GM10248 (cell line): ENCODE measurements around the gene GPR158.

Experiments used
- CTCF ChIA-PET: fragments of 300-600 bp; sonication (Branson Sonifier 250); formaldehyde crosslinking; extraction: SDS; loops from one replicate; lab custom pipeline; 2021; ENCODE audit warnings: antibody characterized with exemption; lab: Yijun Ruan, JAX
- POLR2A ChIA-PET: fragments of 350-650 bp; sonication (Branson Sonifier 250); formaldehyde crosslinking; extraction: SDS; loops from one replicate; lab custom pipeline; 2020; ENCODE audit warnings: antibody characterized with exemption; lab: Yijun Ruan, JAX
- DNase-seq: peaks from one replicate; pipeline ENCODE4 v3.0.0; 2012; ENCODE audit errors: extremely low spot score
- CTCF ChIP-seq: IDR thresholded peaks from 2 replicates; pipeline ENCODE4 v1.5.1; 2012; ENCODE audit warnings: mild to moderate bottlenecking, low read depth; ENCODE audit errors: extremely low read depth, missing control alignments, control extremely low read depth

Gene GPR158

GRCh38 chr10:25261558-25261957 is 86.8 kb downstream of the GPR158 start:
- CTCF ChIA-PET = no interaction called here
- DNase-seq = no peak
- POLR2A ChIA-PET = no interaction called here
- no peak for TF ChIP-seq CTCF

- DNase-seq = no peak
- POLR2A ChIA-PET = no interaction called here
- TF ChIP-seq CTCF = no peak
- CTCF ChIA-PET = no interaction called here
These were observed 89.1 kb downstream of the GPR158 start for GRCh38 chr10:25263931-25264330.

- ChIA-PET POLR2A (no interaction called here), CTCF (no interaction called here)
- no peak for DNase-seq
These were observed 103.4 kb downstream of the GPR158 start for GRCh38 chr10:25278180-25278579.

GRCh38 chr10:25280076-25280475 is 105.3 kb downstream of the GPR158 start:
- ChIA-PET POLR2A (no interaction called here), CTCF (interaction anchor here (1.3 kb wide), 1 partner anchor 20 kb away, joined by 3 read pairs; no protein-coding TSS in a partner anchor)
- DNase-seq = no peak
- TF ChIP-seq CTCF = no peak

More at GRCh38 chr10:25278180-25278579, 103.4 kb downstream of the GPR158 start:
- no peak for TF ChIP-seq CTCF

GRCh38 chr10:25280573-25280972 is 105.8 kb downstream of the GPR158 start:
- DNase-seq = no peak
- CTCF ChIA-PET = no interaction called here
- POLR2A ChIA-PET = no interaction called here
- TF ChIP-seq CTCF = no peak

GRCh38 chr10:25285809-25286208 is 111.0 kb downstream of the GPR158 start:
- ChIA-PET POLR2A (no interaction called here), CTCF (no interaction called here)
- no peak for TF ChIP-seq CTCF
- DNase-seq = no peak
